ENCODE results near the gene THAP12.

GRCh38 chr11:76361374-76361773 is 19.6 kb downstream of the THAP12 start:
- TF ChIP-seq CTCF (IDR thresholded peaks at IDR 0.05) (no peak), POLR2A (IDR thresholded peaks at IDR 0.05) (no peak)

All from Peyer's patch (tissue), 4 donors.